Activated CD8-positive, alpha-beta memory T cell treated with anti-CD3 and anti-CD28 coated beads, Interleukin-2, amount 50 U/mL, for 4 hours (primary cell): ENCODE data around the gene NUP43.
"Not testable (repeated sequence)": the region's sequence is repeated elsewhere in the genome, so short reads cannot be mapped to it uniquely, and the experiment has no call there.

Experiments
- DNase-seq: peaks from one replicate; pipeline ENCODE4 v3.0.0-alpha.2; 2020

The NUP43 gene, protein sequence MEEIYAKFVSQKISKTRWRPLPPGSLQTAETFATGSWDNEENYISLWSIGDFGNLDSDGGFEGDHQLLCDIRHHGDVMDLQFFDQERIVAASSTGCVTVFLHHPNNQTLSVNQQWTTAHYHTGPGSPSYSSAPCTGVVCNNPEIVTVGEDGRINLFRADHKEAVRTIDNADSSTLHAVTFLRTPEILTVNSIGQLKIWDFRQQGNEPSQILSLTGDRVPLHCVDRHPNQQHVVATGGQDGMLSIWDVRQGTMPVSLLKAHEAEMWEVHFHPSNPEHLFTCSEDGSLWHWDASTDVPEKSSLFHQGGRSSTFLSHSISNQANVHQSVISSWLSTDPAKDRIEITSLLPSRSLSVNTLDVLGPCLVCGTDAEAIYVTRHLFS

DNA sequence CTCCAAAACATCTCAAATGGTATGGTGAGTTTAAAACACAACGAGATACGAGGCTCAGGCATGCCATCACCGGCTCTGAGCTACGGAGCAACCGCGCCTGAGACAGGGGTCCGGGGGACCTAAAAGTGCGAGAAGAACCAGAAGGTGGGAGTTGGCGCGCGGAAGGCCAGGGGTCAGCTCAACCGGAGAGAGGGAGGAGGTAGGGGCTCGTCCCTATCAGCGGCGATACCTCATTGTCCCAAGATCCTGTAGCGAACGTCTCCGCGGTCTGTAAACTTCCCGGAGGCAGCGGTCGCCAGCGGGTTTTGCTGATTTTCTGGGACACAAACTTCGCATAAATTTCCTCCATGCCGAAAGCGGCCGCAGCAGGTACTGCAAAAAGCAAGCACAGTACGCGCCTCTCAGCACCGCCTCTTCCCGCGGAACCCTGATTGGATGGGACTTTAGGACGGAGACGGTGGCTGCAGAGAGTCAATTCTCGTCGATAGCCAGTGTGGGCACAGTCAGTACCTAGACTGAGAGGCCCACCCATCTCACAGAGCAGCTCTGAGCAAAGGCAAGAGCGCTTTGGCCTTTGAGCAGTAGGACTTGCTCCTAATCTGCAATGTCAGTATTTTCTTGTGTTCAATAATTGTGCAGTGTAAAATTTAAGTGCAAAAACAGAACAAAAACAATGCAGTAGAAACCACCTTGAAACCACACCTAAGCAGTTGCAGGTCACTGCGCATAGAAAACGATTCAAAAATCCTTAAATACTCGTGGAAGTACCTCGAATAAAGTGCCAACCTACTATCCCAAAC is at the start of gene NUP43:
TSS of gene NUP43 (minus strand) at position 383 of the 800 bp plus-strand sequence. CDS start at position 349, 34 bp downstream.
- peak; percentile 91 for DNase-seq

DNA sequence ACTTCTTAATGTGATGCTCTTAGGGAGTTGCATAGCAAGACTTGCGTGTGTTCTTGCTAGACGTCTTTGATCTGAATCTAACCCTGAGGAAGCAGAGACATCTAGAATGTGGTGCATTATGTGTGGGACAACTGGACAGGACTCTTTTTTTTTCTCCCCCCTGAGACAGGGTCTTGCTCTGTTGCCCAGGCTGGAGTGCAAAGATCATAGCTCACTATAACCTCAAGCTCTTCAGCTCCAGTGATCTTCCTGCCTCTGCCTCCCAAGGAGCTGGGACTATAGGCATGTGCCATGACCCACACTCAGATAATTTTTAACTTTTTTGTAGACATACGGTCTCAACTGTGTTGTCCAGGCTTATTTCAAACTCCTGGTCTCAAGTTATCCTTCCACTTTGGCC is 37.2 kb upstream of the NUP43 start:
- DNase-seq = no peak

DNA sequence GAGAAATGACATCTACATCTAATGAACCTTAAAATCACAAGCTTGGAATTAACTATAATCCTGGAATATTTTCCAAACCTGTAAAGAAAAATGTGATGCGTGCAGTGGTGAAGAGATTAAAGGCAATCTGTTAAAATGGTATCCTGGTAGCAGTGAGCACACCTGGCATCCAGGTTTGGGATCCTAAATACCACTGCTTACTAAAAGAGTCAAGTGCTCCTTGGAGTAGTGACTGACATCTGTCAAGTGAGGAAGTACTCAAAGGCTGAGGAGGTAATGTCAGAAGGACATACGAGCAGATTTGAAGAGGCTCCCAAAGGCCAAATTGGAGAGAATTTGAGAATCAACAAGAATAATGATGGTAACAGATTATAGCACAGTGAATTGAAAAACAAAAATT is 36.0 kb upstream of the NUP43 start:
- DNase-seq = no peak

DNA sequence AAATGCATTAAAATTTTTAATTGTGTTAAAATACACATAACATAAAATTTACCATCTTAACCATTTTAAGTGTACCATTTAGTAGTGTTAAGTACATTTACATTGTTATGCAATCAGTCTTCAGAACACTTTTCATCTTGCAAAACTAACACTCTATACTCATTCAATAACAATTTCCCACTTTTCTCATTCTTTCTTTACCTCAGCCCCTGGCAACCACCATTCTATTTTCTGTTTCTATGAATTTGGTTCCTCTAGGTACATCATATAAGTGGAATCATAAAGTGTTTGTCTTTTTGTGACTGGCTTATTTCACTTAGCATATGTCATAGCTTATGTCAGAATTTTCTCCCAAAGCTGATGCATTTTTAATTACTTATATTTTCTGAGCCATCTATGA is 35.4 kb upstream of the NUP43 start:
- no peak for DNase-seq

DNA sequence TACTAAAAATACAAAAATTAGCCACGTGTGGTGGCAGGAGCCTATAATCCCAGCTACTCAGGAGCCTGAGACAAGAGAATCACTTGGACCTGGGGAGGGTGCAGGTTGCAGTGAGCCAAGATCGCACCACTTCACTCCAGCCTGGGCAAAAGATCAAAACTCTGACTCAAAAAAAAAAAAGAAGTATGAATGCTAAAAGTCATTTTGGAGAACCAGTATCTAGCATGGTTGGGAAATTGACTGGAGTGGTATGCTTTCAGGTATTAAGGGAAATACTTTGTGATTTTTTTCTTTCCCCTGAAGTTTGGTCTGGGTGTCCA is 33.3 kb upstream of the NUP43 start:
- DNase-seq = no peak

DNA sequence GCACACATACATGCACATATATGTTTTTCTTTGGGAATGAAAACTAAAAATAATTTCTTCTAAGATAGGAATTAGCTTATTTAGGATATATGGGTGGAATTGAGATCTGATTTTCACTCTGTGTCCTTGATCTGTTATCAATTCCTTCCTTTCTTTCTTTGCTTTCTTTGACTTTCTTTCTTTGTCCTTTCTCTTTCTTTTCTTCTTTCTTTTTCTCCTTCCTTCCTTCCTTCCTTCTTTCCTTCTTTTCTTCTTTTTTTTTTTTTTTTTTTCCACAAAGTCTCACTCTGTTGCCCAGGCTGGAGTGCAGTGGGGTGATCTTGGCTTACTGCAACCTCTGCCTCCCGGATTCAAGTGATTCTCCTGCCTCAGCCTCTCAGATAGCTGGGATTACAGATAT is 31.3 kb upstream of the NUP43 start:
- DNase-seq = no peak

DNA sequence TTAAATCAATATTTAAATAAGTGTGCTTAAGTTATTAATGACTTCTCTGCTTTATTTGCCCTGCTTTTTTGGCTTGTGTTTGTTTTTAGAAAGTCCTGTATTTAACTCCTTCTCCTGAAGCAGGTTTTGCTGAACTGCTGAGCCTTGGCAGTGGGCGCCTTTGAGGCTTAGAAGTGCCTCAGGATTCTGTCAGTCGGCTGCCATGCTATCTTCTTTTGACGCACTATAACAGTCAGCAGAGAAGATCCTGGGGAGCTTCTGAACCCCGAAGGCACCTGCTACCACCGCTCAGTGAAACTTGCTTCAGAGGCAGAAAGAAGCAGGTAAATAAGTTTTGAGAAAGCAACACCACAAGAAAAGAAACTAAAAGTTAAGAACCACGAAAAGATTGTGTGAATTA is 25.6 kb upstream of the NUP43 start:
- DNase-seq = no peak

DNA sequence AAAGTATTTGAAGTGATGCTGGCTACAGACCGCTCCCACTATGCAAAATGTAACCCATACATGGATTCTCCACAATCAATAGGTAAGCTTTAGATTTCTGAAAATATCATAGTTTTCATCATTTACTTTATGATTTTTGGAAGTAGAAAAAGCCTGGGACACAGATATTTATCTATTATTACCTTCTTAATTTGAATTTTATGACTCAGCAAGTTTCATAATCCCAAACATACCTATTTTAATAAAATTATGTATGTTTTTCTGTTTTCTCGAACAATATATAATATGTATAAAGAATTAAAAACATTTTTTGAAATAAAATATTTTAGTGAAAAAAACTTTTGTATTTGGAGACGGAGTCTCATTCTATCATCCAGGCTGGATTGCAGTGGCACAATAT is 24.9 kb upstream of the NUP43 start:
- DNase-seq = no peak

DNA sequence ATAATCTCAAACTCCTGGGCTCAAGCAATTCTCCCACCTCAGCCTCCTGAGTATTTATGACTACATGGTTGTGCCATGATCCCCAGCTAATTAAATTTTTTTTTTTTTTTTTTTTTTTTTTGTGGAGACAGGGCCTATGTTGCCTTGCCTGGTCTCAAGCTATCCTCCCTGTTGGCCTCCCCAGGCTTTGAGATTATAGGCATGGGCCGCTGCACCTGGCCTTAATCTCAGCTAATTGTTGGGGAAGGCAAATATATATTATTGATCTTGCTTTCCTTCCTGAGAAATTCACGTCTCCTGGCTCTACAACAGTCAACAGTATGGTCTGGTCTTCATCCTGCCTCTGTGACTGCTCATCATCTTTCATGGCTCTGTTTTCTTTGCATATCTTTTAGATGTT is 23.3 kb upstream of the NUP43 start:
- no peak for DNase-seq

DNA sequence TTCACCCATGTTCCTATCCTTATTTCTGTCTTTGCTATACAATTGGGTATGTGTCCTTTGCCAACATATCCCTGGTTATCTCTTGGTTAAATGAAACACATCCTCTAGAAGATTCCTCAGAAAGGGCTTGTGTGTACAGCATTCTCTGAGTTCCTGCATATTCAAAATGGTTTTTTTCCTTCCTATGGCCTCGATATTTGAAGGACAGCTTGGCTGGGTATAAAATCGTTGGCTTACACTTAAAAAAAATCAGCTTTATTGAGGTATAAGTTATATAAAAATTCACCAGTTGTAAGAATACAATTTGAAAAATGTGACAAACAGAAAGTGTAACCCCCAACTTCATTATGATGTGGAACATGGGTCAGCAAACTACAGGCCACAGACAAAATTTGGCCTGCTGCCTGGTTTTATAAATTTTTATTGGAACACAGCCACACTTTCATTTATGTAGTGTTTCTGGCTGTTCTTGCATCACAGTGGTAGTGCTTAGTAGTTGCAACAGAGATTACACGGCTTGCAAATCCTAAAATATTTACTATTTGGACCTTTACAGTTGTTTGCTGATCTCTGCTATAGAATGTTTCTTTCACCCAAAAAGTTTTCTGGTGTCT is 19.9 kb upstream of the NUP43 start:
- DNase-seq = no peak

DNA sequence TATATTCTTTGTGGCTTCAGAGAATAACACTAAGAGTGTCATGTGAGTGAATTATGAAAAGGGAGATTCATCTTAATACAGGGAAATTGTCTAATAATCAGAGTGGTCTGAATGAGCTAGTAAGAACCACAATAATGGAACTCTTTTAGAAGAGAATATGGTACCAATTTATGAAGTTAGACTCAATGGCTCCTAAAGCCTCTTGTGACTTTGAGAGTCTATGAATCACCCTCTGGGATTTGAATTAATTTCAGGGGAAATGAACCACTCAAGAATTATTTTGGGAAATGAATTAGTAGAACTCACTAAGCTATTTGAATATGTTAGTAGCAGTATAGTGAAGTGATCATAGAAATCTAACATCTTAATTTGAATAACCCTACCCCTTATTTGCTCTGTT is 17.5 kb upstream of the NUP43 start:
- no peak for DNase-seq

DNA sequence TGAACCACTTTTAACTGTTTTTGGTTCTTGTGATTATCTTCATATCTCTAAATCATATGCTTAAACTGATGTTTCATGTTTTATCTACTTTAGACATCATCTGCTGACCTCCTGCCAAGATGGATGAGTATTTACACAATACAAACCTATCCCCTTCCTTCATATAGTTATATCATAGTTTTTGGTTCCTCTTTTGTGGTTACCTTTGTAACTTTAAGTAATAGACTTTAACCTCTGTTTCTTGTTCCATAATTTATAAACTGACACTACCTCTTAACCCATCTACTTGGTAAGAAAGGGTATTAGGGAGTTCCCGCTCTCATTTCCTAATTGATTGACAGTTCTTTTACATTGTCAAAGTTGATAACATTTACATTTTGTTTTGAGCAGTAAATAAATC is 15.1 kb upstream of the NUP43 start:
- no peak for DNase-seq

DNA sequence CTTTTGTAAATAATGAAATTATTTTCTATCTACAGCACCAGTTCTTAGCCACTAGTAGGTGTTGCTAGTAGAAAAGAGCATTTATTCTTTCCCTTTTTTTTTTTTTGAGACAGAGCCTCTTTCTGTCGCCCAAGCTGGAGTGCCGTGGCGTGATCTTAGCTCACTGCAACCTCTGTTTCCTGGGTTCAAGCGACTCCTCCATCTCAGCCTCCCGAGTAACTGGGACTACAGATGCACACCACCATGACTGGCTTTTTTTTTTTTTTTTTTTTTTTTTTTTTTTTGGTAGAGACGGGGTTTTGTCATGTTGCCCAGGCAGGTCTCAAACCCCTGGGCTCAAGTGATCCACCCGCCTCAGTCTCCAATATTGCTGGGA is 9.9 kb upstream of the NUP43 start:
- no peak for DNase-seq

DNA sequence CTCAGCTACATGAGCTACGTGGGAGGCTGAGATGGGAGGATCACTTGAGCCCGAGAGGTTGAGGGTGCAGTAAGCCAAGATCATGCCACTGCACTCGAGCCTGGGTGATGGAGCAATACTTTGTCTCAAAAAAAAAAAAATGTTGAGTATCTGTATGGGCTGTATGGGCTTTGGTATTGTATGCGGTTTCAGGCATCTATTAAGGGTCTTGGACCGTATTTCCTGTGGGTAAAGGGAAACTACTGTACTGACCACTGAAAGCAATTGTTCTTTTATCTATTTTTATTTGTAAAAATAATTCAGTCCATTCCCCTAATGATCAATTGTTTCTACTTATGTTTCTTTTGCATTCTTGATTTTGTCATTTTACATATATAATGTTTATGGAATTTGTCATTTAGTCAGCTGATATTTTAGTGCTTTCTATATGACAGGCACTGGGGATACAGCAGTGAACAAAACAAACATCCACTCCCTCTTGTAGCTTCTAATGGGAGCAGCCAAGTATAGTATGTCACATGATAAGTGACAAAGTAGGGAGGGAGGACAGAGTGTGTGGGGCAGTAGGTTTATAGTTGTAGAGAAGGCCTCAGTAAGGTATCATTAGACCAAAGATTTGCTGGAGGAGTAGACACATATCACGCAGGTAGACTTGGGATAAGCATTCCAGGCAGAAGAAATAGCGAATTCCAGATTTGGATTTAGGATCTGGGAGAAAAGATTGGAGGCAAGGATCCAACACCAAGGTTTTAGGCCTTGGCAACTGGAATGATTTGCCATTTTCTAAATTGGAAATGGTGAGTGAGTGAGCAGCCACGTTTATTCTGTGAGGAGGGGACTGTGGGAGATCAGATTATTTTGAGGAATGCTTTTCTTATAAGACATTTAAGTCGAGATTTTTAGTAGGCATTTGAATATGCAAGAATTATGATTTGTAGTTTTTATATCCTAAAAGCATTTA is 9.3 kb upstream of the NUP43 start:
- DNase-seq = no peak

DNA sequence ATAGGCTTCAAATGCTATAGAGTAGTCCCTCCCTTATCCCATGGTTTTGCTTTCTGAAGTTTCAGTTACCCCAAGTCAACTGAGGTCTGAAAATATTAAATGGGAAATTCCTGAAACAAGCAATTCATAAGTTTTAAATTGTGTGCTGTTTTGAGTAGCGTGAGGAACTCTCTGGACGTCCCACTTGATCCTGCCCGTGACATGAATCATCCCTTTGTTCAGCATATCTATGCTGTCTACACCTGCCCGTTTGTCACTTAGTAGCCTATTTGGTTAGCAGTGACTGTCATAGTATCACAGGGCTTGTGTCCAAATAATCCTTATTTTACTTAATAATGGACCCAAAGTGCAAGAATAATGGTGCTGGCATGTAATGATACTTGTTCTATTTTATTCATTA is 8.2 kb upstream of the NUP43 start:
- DNase-seq = no peak

DNA sequence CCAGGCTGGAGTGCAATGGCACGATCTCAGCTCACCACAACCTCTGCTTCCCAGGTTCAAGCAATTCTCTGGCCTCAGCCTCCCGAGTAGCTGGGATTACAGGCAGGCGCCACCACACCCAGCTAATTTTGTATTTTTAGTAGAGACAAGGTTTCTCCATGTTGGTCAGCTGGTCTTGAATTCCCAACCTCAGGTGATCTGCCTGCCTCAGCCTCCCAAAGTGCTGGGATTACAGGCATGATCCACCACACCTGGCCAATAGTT is 7.0 kb upstream of the NUP43 start:
- not testable (repeated sequence) for DNase-seq

DNA sequence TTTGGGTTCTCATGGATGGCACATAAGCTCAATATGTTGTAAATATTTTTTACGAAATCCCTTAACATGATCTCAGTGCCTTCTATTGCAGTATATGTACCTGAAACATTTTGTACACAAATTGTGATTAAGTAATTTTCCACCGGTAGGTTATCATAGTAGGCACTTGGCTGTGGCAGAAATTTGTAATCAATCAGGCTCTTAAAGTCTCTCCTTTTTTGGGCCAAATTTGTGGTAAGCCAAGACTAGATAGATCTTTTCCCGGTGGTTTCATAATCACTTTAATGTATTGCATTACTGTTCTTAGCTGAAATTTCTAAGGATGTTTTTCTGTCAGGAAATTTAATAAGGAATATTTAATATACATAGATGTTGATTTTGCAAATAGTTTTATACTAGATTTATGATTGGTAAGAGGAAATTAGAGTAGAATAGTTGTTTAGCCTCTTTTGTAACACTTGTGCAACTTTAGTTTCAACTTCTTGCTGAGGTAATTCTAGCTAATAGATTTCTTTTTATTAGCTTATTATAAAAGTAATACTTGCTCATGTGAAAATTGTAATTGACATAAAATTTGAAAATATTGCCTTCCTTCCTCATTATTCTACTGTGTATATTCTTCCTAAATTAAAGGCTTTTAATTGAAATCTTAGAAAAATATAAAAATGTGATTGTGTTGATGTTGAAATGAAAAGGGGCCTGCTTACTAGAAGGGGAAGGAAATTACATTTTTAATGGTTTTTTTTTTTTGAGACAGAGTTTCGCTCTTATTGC is 6.5 kb upstream of the NUP43 start:
- no peak for DNase-seq

DNA sequence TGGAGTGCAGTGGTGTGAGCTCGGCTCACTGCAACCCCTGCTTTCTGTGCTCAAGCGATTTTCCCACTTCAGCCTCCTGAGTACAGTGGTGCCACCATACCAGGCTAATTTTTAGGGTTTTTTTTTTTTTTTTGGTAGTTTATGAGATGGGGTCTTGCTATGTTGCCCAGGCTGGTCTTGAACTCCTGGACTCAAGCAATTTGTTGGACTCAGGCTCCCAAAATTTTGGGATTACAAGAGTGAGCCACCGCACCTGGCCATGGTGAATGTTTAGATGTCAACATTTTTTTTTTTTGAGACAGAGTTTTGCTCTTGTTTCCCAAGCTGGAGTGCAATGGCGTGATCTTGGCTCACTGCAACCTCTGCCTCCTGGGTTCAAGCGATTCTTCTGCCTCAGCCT is 5.6 kb upstream of the NUP43 start:
- DNase-seq = not testable (repeated sequence)

DNA sequence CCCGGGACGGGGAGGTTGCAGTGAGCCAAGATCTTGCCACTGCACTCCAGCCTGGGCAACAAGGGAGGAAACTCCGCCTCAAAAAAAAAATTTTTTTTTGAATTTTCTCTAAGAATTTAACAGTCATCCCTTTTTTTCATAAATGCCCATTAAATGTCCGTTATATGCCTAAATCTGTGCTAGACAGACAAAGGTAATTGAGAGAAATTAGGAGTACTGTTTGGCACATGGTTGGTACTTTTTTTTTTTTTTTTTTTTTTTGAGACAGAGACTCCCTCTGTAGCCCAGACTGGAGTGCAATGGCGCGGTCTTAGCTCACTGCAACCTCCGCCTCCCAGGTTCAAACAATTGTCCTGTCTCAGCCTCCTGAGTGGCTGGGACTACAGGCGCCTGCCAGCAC is 4.9 kb upstream of the NUP43 start:
- DNase-seq = no peak

DNA sequence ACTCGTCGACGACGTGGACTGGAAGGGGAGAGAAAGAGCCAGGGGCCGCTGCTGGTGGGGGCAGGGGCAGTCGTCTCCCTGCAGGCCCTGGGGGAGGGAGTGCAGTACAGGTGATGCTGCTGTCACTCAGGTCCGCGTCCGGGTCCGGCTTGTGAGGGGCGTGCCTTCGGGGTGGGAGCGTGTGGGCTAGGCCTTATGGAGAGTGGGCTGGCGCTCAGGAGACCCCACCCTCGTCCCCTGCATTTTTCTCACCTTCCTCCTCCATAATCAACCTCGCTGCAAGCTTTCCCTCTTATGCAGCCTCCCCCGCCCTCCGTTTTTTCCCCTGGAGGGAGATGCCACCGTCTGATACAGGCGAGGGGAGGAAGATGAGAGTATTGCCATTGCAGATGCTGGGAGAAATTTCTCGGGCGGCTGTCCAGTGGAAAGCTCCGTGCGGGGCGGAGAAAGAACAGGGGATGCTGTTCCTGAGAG is 3.8 kb upstream of the NUP43 start:
- peak; percentile 50 for DNase-seq

DNA sequence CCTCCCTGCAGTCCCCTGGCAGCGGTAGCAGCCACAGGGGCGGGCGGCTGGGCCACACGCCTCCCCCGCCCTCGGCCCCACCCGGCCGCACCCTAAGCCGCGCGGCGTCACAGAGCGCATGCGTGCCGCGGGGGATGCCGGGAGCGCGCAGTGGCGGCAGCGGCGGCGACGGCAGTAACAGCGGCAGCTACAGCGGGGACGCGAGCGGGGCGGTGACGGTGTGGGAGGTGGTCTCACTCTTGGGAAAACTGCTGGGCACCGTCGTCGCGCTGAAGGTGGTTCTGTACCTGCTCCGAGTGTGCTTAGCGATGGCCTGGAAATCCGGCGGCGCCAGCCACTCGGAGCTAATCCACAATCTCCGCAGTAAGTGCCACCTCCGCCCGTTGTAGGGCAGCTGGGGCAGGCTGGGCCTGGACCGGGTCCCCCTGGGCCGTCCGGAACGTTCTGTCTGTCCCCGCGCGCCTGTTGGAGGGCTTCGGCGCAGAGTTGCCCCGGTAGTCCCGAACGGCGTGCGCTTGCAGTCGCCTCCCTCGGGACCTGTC is 3.3 kb upstream of the NUP43 start, which contains the start of gene PCMT1:
TSS of gene PCMT1 (plus strand) at position 148 of the 542 bp plus-strand sequence. CDS start at position 309, 161 bp downstream.
- peak; percentile 90 for DNase-seq

DNA sequence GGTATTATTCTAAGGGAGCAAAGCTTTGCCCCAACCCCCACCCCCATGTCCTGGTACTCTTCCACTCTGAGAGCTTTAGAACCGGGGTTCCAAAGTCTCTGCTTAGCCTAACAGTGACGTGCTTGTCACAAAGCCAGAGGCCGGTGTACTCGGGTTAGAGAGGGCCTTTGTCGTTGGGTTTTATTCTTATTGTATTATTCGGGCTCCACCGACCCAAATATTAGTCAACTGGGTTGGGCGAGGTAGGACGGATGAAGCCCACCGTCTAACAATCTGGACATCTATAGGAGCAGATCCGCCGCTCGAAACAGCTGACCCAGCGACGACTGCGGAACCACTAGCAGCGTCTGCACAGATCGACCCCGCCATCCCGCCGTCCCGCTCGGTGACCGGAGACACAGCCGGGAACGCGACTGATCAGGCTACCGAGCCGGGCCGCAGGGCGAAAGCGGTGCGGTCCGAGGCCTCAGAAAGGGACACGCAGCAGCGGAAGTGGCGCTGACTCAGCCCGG is 2.8 kb upstream of the NUP43 start:
- DNase-seq = not testable (repeated sequence)
